KMS-11 (cell line): ENCODE results near the gene RAB11FIP2.

Source experiments
- H2AFZ ChIP-seq: fragments of 200-600 bp; sonication (generic); 2 replicates; pipeline ENCODE4 v1.6.1; 2016; ENCODE audit warnings: antibody characterized with exemption, mixed run types, low read depth
- H3K27ac ChIP-seq: fragments of 200-600 bp; sonication (generic); 2 replicates; pipeline ENCODE4 v1.6.1; 2016; ENCODE audit warnings: mild to moderate bottlenecking, mixed run types
- H3K27me3 ChIP-seq: fragments of 200-600 bp; sonication (generic); 2 replicates; pipeline ENCODE4 v1.6.1; 2017; ENCODE audit warnings: mild to moderate bottlenecking, low read depth, mixed run types, moderate library complexity; ENCODE audit not compliant: insufficient read depth
- H3K36me3 ChIP-seq: fragments of 200-600 bp; sonication (generic); 2 replicates; pipeline ENCODE4 v1.6.1; 2017; ENCODE audit warnings: mild to moderate bottlenecking, mixed run types; ENCODE audit not compliant: insufficient read depth
- H3K4me1 ChIP-seq: fragments of 200-600 bp; sonication (generic); 2 replicates; pipeline ENCODE4 v1.6.1; 2016; ENCODE audit warnings: mild to moderate bottlenecking, low read depth, mixed run types; ENCODE audit not compliant: poor library complexity, severe bottlenecking
- H3K4me2 ChIP-seq: fragments of 200-600 bp; sonication (generic); 2 replicates; pipeline ENCODE4 v1.7.0; 2016; ENCODE audit warnings: mild to moderate bottlenecking, mixed run types
- H3K4me3 ChIP-seq: fragments of 200-600 bp; sonication (generic); IDR thresholded peaks from 2 replicates; pipeline ENCODE4 v1.6.1; 2017; ENCODE audit warnings: low read depth, low read length, mixed read lengths; ENCODE audit not compliant: insufficient read depth
- H3K79me2 ChIP-seq: fragments of 200-600 bp; sonication (generic); 2 replicates; pipeline ENCODE4 v1.6.1; 2016; ENCODE audit warnings: low read depth, mixed run types; ENCODE audit not compliant: insufficient read depth
- H3K9ac ChIP-seq: fragments of 200-600 bp; sonication (generic); 2 replicates; pipeline ENCODE4 v1.6.1; 2016; ENCODE audit warnings: mild to moderate bottlenecking, mixed run types
- H4K20me1 ChIP-seq: fragments of 200-600 bp; sonication (generic); 2 replicates; pipeline ENCODE4 v1.6.1; 2016; ENCODE audit warnings: mild to moderate bottlenecking, mixed run types; ENCODE audit not compliant: insufficient read depth
- CTCF ChIP-seq: fragments of 200-600 bp; sonication (generic); conservative IDR thresholded peaks from 2 replicates; pipeline ENCODE4 v1.6.1; 2017; ENCODE audit warnings: low read depth, mild to moderate bottlenecking, antibody characterized with exemption, low read length, moderate library complexity, mixed read lengths

Gene RAB11FIP2

GRCh38 chr10:117980216-117980615 is 66.5 kb downstream of the RAB11FIP2 start:
- Histone ChIP-seq H3K4me3 (no peak overlapping the region), H3K36me3 (no peaks in the 10 kb centered on the region), H3K27me3 (no peaks in the 10 kb centered on the region), H4K20me1 (no peaks in the 10 kb centered on the region), H3K9ac (no peak overlapping the region), H3K4me1 (no peaks in the 10 kb centered on the region), H3K4me2 (no peak overlapping the region), H2AFZ (no peak overlapping the region), H3K79me2 (no peaks in the 10 kb centered on the region), H3K27ac (no peak overlapping the region)
- TF ChIP-seq CTCF, result no peak

- H3K27ac ChIP-seq, result no peak overlapping the region
- H3K9ac ChIP-seq, result no peak overlapping the region
- no peak for TF ChIP-seq CTCF
- no peak overlapping the region for H2AFZ ChIP-seq
- no peaks in the 10 kb centered on the region for H3K4me1 ChIP-seq
- H3K79me2 ChIP-seq, result no peaks in the 10 kb centered on the region
- no peaks in the 10 kb centered on the region for H4K20me1 ChIP-seq
- H3K4me2 ChIP-seq, result no peak overlapping the region
- H3K27me3 ChIP-seq, result no peaks in the 10 kb centered on the region
- H3K4me3 ChIP-seq, result no peak overlapping the region
- no peaks in the 10 kb centered on the region for H3K36me3 ChIP-seq
Measured at GRCh38 chr10:117972168-117972837, 74.4 kb downstream of the RAB11FIP2 start.

GRCh38 chr10:117970962-117971361 is 75.8 kb downstream of the RAB11FIP2 start:
- TF ChIP-seq CTCF, result no peak
- no peaks in the 10 kb centered on the region for H3K36me3 ChIP-seq
- no peak overlapping the region for H3K9ac ChIP-seq
- H4K20me1 ChIP-seq, result no peaks in the 10 kb centered on the region
- no peak overlapping the region for H2AFZ ChIP-seq
- no peaks in the 10 kb centered on the region for H3K4me1 ChIP-seq
- H3K4me2 ChIP-seq, result no peak overlapping the region
- no peak overlapping the region for H3K27ac ChIP-seq
- H3K27me3 ChIP-seq, result no peaks in the 10 kb centered on the region
- no peak overlapping the region for H3K4me3 ChIP-seq
- H3K79me2 ChIP-seq, result no peaks in the 10 kb centered on the region

GRCh38 chr10:117969592-117969991 is 77.1 kb downstream of the RAB11FIP2 start:
- Histone ChIP-seq H3K4me1 (no peaks in the 10 kb centered on the region), H3K4me2 (no peak overlapping the region), H3K36me3 (no peaks in the 10 kb centered on the region), H3K4me3 (no peak overlapping the region), H3K9ac (no peak overlapping the region), H3K27ac (no peak overlapping the region), H3K27me3 (no peaks in the 10 kb centered on the region), H3K79me2 (no peaks in the 10 kb centered on the region), H2AFZ (no peak overlapping the region), H4K20me1 (no peaks in the 10 kb centered on the region)
- TF ChIP-seq CTCF, result no peak
